Measurements from ENCODE around the gene BCL6.

Gene BCL6

GRCh38 chr3:187762792-187763191 lies 17.5 kb upstream of the BCL6 start:
- H3K4me1 ChIP-seq (ENCODE audit: control insufficient read depth, insufficient read depth, low read length, poor library complexity, severe bottlenecking), result no peaks in the 10 kb centered on the region
- no peak for DNase-seq
- H3K9me3 ChIP-seq (ENCODE audit: control insufficient read depth, low read length), result no peaks in the 10 kb centered on the region
- H3K4me3 ChIP-seq (ENCODE audit: insufficient read depth, low read depth, low read length, poor library complexity, severe bottlenecking), result no peak overlapping the region
- H3K27me3 ChIP-seq (replicated peaks; ENCODE audit: control insufficient read depth, insufficient read depth, low read length, poor library complexity, severe bottlenecking), result no peaks in the 10 kb centered on the region
- no peaks in the 10 kb centered on the region for H3K36me3 ChIP-seq (ENCODE audit: control insufficient read depth, insufficient read depth, low read length)
- H3K27ac ChIP-seq (ENCODE audit: insufficient read depth, low read length, poor library complexity, severe bottlenecking), result no peak overlapping the region

- no peaks in the 10 kb centered on the region for H3K4me1 ChIP-seq (ENCODE audit: control insufficient read depth, insufficient read depth, low read length, poor library complexity, severe bottlenecking)
- H3K27ac ChIP-seq (ENCODE audit: insufficient read depth, low read length, poor library complexity, severe bottlenecking), result no peak overlapping the region
- no peaks in the 10 kb centered on the region for H3K36me3 ChIP-seq (ENCODE audit: control insufficient read depth, insufficient read depth, low read length)
- H3K4me3 ChIP-seq (ENCODE audit: insufficient read depth, low read depth, low read length, poor library complexity, severe bottlenecking), result no peak overlapping the region
- DNase-seq, result no peak
- no peaks in the 10 kb centered on the region for H3K27me3 ChIP-seq (replicated peaks; ENCODE audit: control insufficient read depth, insufficient read depth, low read length, poor library complexity, severe bottlenecking)
- no peaks in the 10 kb centered on the region for H3K9me3 ChIP-seq (ENCODE audit: control insufficient read depth, low read length)
Observed at GRCh38 chr3:187759601-187760000, 14.3 kb upstream of the BCL6 start.

- DNase-seq, result no peak
- Histone ChIP-seq H3K27me3 (replicated peaks; ENCODE audit: control insufficient read depth, insufficient read depth, low read length, poor library complexity, severe bottlenecking) (no peaks in the 10 kb centered on the region), H3K4me3 (ENCODE audit: insufficient read depth, low read depth, low read length, poor library complexity, severe bottlenecking) (no peak overlapping the region), H3K36me3 (ENCODE audit: control insufficient read depth, insufficient read depth, low read length) (no peaks in the 10 kb centered on the region), H3K4me1 (ENCODE audit: control insufficient read depth, insufficient read depth, low read length, poor library complexity, severe bottlenecking) (no peaks in the 10 kb centered on the region), H3K27ac (ENCODE audit: insufficient read depth, low read length, poor library complexity, severe bottlenecking) (no peak overlapping the region), H3K9me3 (ENCODE audit: control insufficient read depth, low read length) (no peaks in the 10 kb centered on the region)
Observed at GRCh38 chr3:187758318-187758955, 13.2 kb upstream of the BCL6 start.

- Histone ChIP-seq H3K27me3 (replicated peaks; ENCODE audit: control insufficient read depth, insufficient read depth, low read length, poor library complexity, severe bottlenecking) (no peaks in the 10 kb centered on the region), H3K36me3 (ENCODE audit: control insufficient read depth, insufficient read depth, low read length) (no peaks in the 10 kb centered on the region), H3K9me3 (ENCODE audit: control insufficient read depth, low read length) (no peaks in the 10 kb centered on the region), H3K4me1 (ENCODE audit: control insufficient read depth, insufficient read depth, low read length, poor library complexity, severe bottlenecking) (no peaks in the 10 kb centered on the region), H3K4me3 (ENCODE audit: insufficient read depth, low read depth, low read length, poor library complexity, severe bottlenecking) (no peak overlapping the region), H3K27ac (ENCODE audit: insufficient read depth, low read length, poor library complexity, severe bottlenecking) (no peak overlapping the region)
- no peak for DNase-seq
Observed at GRCh38 chr3:187753516-187753915, 8.2 kb upstream of the BCL6 start.

- Histone ChIP-seq H3K27ac (ENCODE audit: insufficient read depth, low read length, poor library complexity, severe bottlenecking) (no peak overlapping the region), H3K36me3 (ENCODE audit: control insufficient read depth, insufficient read depth, low read length) (no peaks in the 10 kb centered on the region), H3K4me1 (ENCODE audit: control insufficient read depth, insufficient read depth, low read length, poor library complexity, severe bottlenecking) (peaks cover 10% of the 10 kb centered on the region), H3K9me3 (ENCODE audit: control insufficient read depth, low read length) (no peaks in the 10 kb centered on the region), H3K4me3 (ENCODE audit: insufficient read depth, low read depth, low read length, poor library complexity, severe bottlenecking) (no peak overlapping the region), H3K27me3 (replicated peaks; ENCODE audit: control insufficient read depth, insufficient read depth, low read length, poor library complexity, severe bottlenecking) (no peaks in the 10 kb centered on the region)
- DNase-seq, result no peak
Observed at GRCh38 chr3:187750513-187751123, 5.3 kb upstream of the BCL6 start.

- Histone ChIP-seq H3K36me3 (ENCODE audit: control insufficient read depth, insufficient read depth, low read length) (no peaks in the 10 kb centered on the region), H3K27me3 (replicated peaks; ENCODE audit: control insufficient read depth, insufficient read depth, low read length, poor library complexity, severe bottlenecking) (no peaks in the 10 kb centered on the region), H3K4me1 (ENCODE audit: control insufficient read depth, insufficient read depth, low read length, poor library complexity, severe bottlenecking) (peaks cover 11% of the 10 kb centered on the region), H3K4me3 (ENCODE audit: insufficient read depth, low read depth, low read length, poor library complexity, severe bottlenecking) (no peak overlapping the region), H3K27ac (ENCODE audit: insufficient read depth, low read length, poor library complexity, severe bottlenecking) (no peak overlapping the region), H3K9me3 (ENCODE audit: control insufficient read depth, low read length) (no peaks in the 10 kb centered on the region)
- DNase-seq, result no peak
Observed at GRCh38 chr3:187750006-187750512, 4.8 kb upstream of the BCL6 start.

GRCh38 chr3:187748050-187748481 lies 2.8 kb upstream of the BCL6 start:
- Histone ChIP-seq H3K27ac (ENCODE audit: insufficient read depth, low read length, poor library complexity, severe bottlenecking) (no peak overlapping the region), H3K27me3 (replicated peaks; ENCODE audit: control insufficient read depth, insufficient read depth, low read length, poor library complexity, severe bottlenecking) (no peaks in the 10 kb centered on the region), H3K9me3 (ENCODE audit: control insufficient read depth, low read length) (no peaks in the 10 kb centered on the region), H3K4me3 (ENCODE audit: insufficient read depth, low read depth, low read length, poor library complexity, severe bottlenecking) (no peak overlapping the region), H3K4me1 (ENCODE audit: control insufficient read depth, insufficient read depth, low read length, poor library complexity, severe bottlenecking) (peaks cover 11% of the 10 kb centered on the region), H3K36me3 (ENCODE audit: control insufficient read depth, insufficient read depth, low read length) (no peaks in the 10 kb centered on the region)
- peak; percentile 66 to 80 (median 71) for DNase-seq

- H3K9me3 ChIP-seq (ENCODE audit: control insufficient read depth, low read length), result no peaks in the 10 kb centered on the region
- H3K36me3 ChIP-seq (ENCODE audit: control insufficient read depth, insufficient read depth, low read length), result no peaks in the 10 kb centered on the region
- H3K27me3 ChIP-seq (replicated peaks; ENCODE audit: control insufficient read depth, insufficient read depth, low read length, poor library complexity, severe bottlenecking), result no peaks in the 10 kb centered on the region
- H3K27ac ChIP-seq (ENCODE audit: insufficient read depth, low read length, poor library complexity, severe bottlenecking), result no peak overlapping the region
- DNase-seq, result no peak
- H3K4me1 ChIP-seq (ENCODE audit: control insufficient read depth, insufficient read depth, low read length, poor library complexity, severe bottlenecking), result peaks cover 17% of the 10 kb centered on the region
- H3K4me3 ChIP-seq (ENCODE audit: insufficient read depth, low read depth, low read length, poor library complexity, severe bottlenecking), result no peak overlapping the region
Observed at GRCh38 chr3:187747506-187747905, 2.2 kb upstream of the BCL6 start.

GRCh38 chr3:187746442-187747281 lies 1.4 kb upstream of the BCL6 start:
- DNase-seq, result no peak
- H3K4me3 ChIP-seq (ENCODE audit: insufficient read depth, low read depth, low read length, poor library complexity, severe bottlenecking), result peak overlapping the region; percentile 94
- no peaks in the 10 kb centered on the region for H3K27me3 ChIP-seq (replicated peaks; ENCODE audit: control insufficient read depth, insufficient read depth, low read length, poor library complexity, severe bottlenecking)
- H3K36me3 ChIP-seq (ENCODE audit: control insufficient read depth, insufficient read depth, low read length), result no peaks in the 10 kb centered on the region
- peak overlapping the region; percentile 95 for H3K27ac ChIP-seq (ENCODE audit: insufficient read depth, low read length, poor library complexity, severe bottlenecking)
- H3K4me1 ChIP-seq (ENCODE audit: control insufficient read depth, insufficient read depth, low read length, poor library complexity, severe bottlenecking), result peaks cover 22% of the 10 kb centered on the region
- no peaks in the 10 kb centered on the region for H3K9me3 ChIP-seq (ENCODE audit: control insufficient read depth, low read length)

- H3K36me3 ChIP-seq (ENCODE audit: control insufficient read depth, insufficient read depth, low read length), result no peaks in the 10 kb centered on the region
- H3K4me3 ChIP-seq (ENCODE audit: insufficient read depth, low read depth, low read length, poor library complexity, severe bottlenecking), result peak overlapping the region; percentile 94
- H3K27me3 ChIP-seq (replicated peaks; ENCODE audit: control insufficient read depth, insufficient read depth, low read length, poor library complexity, severe bottlenecking), result no peaks in the 10 kb centered on the region
- no peaks in the 10 kb centered on the region for H3K9me3 ChIP-seq (ENCODE audit: control insufficient read depth, low read length)
- H3K27ac ChIP-seq (ENCODE audit: insufficient read depth, low read length, poor library complexity, severe bottlenecking), result peak overlapping the region; percentile 95
- no peak for DNase-seq
- peaks cover 28% of the 10 kb centered on the region for H3K4me1 ChIP-seq (ENCODE audit: control insufficient read depth, insufficient read depth, low read length, poor library complexity, severe bottlenecking)
Observed at GRCh38 chr3:187746059-187746441, 782 bp upstream of the BCL6 start.

Measured in effector memory CD4-positive, alpha-beta T cell (primary cell).